RWPE2 (cell line): Measurements from ENCODE around the gene SRRM2.

Source experiments
- ATAC-seq: fragments of 200-7000 bp; cut with Tn5 transposase; 3 replicates; pipeline ENCODE4 v1.9.1; 2021; ENCODE audit warnings: low read depth
- DNase-seq: peaks from one replicate; pipeline ENCODE4 v3.0.0-alpha.2; 2020; ENCODE audit warnings: low spot score
- H3K27ac ChIP-seq: fragments of 450-650 bp; 2 replicates; pipeline ENCODE4 v1.5.1; 2017; ENCODE audit warnings: mild to moderate bottlenecking; ENCODE audit not compliant: poor library complexity, severe bottlenecking
- H3K27me3 ChIP-seq: fragments of 250-450 bp; sonication (Bioruptor Pico); 2 replicates; pipeline ENCODE4 v1.5.1; 2021; ENCODE audit warnings: mild to moderate bottlenecking, moderate library complexity; ENCODE audit not compliant: insufficient read depth, poor library complexity, severe bottlenecking
- H3K36me3 ChIP-seq: fragments of 250-450 bp; sonication (Bioruptor Pico); 2 replicates; pipeline ENCODE4 v1.5.1; 2020; ENCODE audit warnings: low read depth, mild to moderate bottlenecking, moderate library complexity
- H3K4me1 ChIP-seq: fragments of 250-450 bp; sonication (Bioruptor Pico); 2 replicates; pipeline ENCODE4 v1.5.1; 2021; ENCODE audit warnings: mild to moderate bottlenecking, moderate library complexity; ENCODE audit not compliant: insufficient read depth, poor library complexity, severe bottlenecking
- H3K4me3 ChIP-seq: fragments of 250-450 bp; sonication (Bioruptor Pico); 2 replicates; pipeline ENCODE4 v1.5.1; 2021; ENCODE audit warnings: mild to moderate bottlenecking, moderate library complexity; ENCODE audit not compliant: severe bottlenecking
- H3K9me3 ChIP-seq: fragments of 250-450 bp; sonication (Bioruptor Pico); 2 replicates; pipeline ENCODE4 v1.5.1; 2021; ENCODE audit warnings: mild to moderate bottlenecking, moderate library complexity; ENCODE audit not compliant: severe bottlenecking
- CTCF ChIP-seq: fragments of 450-650 bp; IDR thresholded peaks from one replicate; pipeline ENCODE4 v1.5.1; 2017; ENCODE audit warnings: mild to moderate bottlenecking, moderate library complexity; ENCODE audit not compliant: poor library complexity, severe bottlenecking

SRRM2 gene

DNA sequence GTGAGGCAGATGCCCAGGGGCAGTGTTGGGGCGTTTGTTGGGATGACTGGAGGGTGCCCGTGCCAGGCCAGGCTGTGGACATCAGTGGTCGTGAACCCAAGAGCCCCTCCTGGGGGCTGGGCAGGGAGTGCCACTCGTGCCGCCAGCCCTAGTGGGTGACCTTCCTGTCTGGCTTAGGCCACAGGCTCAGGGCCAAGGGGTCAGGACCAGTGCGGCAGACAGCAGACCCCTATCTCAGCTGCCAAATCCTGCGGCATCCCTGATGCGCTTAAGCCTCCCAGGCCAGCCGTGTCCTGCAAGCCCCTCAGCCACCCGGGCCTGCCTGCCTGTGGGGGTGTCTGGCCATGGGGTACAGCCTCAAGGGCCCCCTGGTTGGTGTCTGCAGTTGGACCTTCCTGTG, 47.1 kb upstream of the SRRM2 start:
- H3K9me3 ChIP-seq: no peaks in the 10 kb centered on the region
- H3K4me3 ChIP-seq: no peak overlapping the region
- ATAC-seq: no peak
- no peak for TF ChIP-seq CTCF
- H3K36me3 ChIP-seq: peaks cover 23% of the 10 kb centered on the region
- H3K27me3 ChIP-seq: no peaks in the 10 kb centered on the region
- no peaks in the 10 kb centered on the region for H3K4me1 ChIP-seq
- H3K27ac ChIP-seq: no peak overlapping the region
- no peak for DNase-seq

- ATAC-seq: no peak
- H3K4me3 ChIP-seq: no peak overlapping the region
- H3K27ac ChIP-seq: no peak overlapping the region
- DNase-seq: peak; percentile 32
- peaks cover 19% of the 10 kb centered on the region for H3K36me3 ChIP-seq
- no peaks in the 10 kb centered on the region for H3K9me3 ChIP-seq
- no peaks in the 10 kb centered on the region for H3K27me3 ChIP-seq
- H3K4me1 ChIP-seq: no peaks in the 10 kb centered on the region
- TF ChIP-seq CTCF: no peak
Observed at GRCh38 chr16:2706085-2706484, 46.4 kb upstream of the SRRM2 start.

DNA sequence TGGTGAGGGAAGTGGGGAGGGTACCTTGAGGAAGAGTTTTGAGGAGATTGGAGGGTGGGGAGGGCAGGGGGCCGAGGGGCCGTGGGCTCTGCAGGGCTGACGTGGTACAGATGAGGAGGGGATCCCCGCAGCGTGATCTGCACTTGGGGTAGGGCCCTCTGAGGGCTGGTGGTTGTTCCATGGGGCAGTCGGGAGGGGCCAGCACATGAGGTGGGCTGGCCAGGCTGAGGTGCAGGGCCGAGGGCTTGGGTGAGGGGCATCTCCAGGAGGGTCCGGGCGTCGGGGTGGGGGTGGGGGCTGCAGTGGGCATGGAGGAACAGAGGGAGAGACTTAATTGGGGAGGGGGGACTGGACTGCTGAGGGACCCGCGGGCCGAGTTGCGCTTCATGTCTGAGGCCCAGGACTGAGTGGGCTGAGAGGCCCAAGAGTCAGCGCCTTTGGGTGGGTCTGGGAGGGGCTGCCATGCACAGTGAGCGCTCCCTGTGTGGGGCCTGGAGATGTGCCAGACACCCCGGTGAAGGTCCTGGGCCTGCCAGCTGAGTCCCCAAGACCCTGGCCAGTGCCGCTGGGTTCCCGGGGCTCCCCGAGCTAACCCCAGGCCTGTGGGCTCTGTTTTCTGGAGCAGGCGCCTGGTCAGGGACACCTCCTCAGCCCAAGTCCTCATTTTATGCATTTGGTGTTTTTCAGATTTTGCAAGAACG, 45.7 kb upstream of the SRRM2 start:
- DNase-seq: no peak
- Histone ChIP-seq H3K4me3 (no peak overlapping the region), H3K4me1 (no peaks in the 10 kb centered on the region), H3K27me3 (no peaks in the 10 kb centered on the region), H3K9me3 (no peaks in the 10 kb centered on the region), H3K36me3 (peaks cover 19% of the 10 kb centered on the region), H3K27ac (no peak overlapping the region)
- no peak for ATAC-seq
- no peak for TF ChIP-seq CTCF

GRCh38 chr16:2707368-2708289, 44.8 kb upstream of the SRRM2 start:
- ATAC-seq (no peak), DNase-seq (no peak)
- Histone ChIP-seq H3K27ac (no peak overlapping the region), H3K4me3 (no peak overlapping the region), H3K9me3 (no peaks in the 10 kb centered on the region), H3K4me1 (no peaks in the 10 kb centered on the region), H3K27me3 (no peaks in the 10 kb centered on the region), H3K36me3 (peaks cover 13% of the 10 kb centered on the region)
- TF ChIP-seq CTCF: no peak

- DNase-seq (no peak), ATAC-seq (no peak)
- no peak overlapping the region for H3K27ac ChIP-seq
- no peaks in the 10 kb centered on the region for H3K4me1 ChIP-seq
- peaks cover 13% of the 10 kb centered on the region for H3K36me3 ChIP-seq
- no peaks in the 10 kb centered on the region for H3K9me3 ChIP-seq
- H3K27me3 ChIP-seq: no peaks in the 10 kb centered on the region
- no peak for TF ChIP-seq CTCF
- no peak overlapping the region for H3K4me3 ChIP-seq
Observed at GRCh38 chr16:2708290-2708639, 44.2 kb upstream of the SRRM2 start.
